ENCODE data around the gene MPZL3.
A peak's percentile ranks its signal among the peaks of the same experiment; 100 is the strongest.

The MPZL3 gene

DNA sequence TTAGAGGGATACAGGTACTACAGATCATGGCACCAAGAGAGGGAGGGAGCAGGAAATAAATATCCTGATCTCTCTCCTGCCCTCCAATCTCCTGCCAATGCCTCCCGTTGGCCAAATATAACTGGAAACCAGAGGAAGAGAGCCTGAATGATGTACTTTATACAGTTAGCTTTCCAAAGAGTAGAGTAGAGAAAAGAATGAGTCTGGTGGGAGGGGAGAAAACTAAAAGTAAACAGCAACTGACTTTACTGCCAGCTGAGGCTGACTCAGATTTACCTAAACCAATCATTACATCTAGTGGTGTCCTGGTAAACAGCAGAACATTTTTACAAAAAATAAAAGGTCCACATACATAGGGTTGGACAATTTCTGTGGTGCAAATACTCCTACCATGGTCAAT lies 5.1 kb downstream of the MPZL3 start:
- Mint-ChIP-seq H3K4me1 (ENCODE audit: low read depth) (peaks cover 77% of the 10 kb centered on the region), H3K36me3 (ENCODE audit: low read depth) (peaks cover 45% of the 10 kb centered on the region), H3K27me3 (no peaks in the 10 kb centered on the region), H3K27ac (peak overlapping the region; percentile 98), H3K9me3 (peaks cover 3% of the 10 kb centered on the region), H3K4me3 (no peak overlapping the region)
- DNase-seq: no peak

DNA sequence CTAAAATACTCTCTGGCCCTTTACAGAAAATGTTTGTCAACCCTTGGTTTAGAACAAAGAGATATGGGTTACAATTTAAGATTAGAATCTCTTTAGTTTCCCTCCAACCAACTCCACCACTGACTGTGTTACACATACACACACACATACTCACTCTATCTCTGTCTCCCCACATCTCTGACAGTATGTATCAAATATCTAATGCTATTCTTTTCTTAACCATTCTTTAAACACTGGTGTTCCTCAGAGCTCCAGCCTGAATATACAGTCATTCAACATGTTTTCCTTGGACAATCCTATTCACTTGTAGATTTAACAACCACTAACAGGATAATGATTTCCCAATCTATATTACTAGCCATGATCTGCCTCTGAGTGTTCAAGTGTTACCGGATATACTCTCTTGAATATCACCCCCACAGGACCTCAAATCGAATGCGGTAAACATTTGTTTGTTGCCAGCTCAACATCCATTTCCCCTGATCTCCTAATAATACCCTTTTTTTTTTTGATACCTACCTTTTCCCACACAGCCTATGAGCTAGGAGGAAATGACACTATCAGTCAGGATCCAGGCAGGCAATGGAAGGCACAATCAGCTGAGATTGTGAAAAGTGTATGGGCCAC lies 6.1 kb downstream of the MPZL3 start:
- Mint-ChIP-seq H3K4me1 (ENCODE audit: low read depth) (peaks cover 86% of the 10 kb centered on the region), H3K27ac (peak overlapping the region; percentile 98)

DNA sequence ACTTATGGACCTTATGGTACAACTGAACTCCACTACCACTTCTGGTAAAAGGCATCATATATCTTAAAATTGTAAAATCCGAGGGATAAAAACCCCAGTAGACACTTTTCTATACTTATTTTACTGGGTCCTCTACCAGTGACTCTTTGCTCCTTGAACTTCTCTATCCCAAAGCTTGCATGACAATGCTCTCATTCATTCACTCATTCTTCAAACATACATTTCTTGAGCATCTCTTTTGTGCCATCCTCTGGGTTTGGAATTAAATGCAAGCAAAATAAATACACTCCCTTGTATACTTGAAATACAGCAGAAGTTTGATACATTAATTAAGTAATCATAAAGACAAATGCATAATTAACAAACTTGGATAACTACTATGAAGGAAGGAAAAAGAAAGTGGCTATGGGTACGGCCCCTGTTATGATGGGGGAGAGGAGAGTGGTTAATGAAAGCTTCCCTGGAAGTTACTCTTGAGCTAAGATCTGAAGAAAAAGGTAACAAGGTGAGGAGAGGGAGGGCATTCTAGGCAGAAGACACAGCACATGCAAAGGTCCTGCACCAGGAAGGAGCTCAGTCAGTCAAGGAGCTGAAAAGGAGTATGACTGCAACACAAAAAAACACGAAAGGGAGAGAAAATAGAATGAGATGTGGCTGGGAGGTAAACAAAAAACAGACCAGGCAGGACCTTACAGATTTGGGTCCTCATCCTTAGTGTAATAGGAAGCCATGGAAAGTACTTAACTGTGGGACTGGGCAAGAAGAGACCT lies 8.0 kb downstream of the MPZL3 start:
- DNase-seq: no peak
- Mint-ChIP-seq H3K36me3 (ENCODE audit: low read depth) (peaks cover 55% of the 10 kb centered on the region), H3K4me1 (ENCODE audit: low read depth) (peaks cover 90% of the 10 kb centered on the region), H3K9me3 (peaks cover 3% of the 10 kb centered on the region), H3K27me3 (no peaks in the 10 kb centered on the region), H3K27ac (peak overlapping the region; percentile 98), H3K4me3 (peak overlapping the region; percentile 21)

More for the DNA sequence above, 6.1 kb downstream of the MPZL3 start:
- Mint-ChIP-seq H3K9me3 (peaks cover 3% of the 10 kb centered on the region), H3K4me3 (no peak overlapping the region), H3K27me3 (no peaks in the 10 kb centered on the region), H3K36me3 (ENCODE audit: low read depth) (peaks cover 43% of the 10 kb centered on the region)
- no peak for DNase-seq

DNA sequence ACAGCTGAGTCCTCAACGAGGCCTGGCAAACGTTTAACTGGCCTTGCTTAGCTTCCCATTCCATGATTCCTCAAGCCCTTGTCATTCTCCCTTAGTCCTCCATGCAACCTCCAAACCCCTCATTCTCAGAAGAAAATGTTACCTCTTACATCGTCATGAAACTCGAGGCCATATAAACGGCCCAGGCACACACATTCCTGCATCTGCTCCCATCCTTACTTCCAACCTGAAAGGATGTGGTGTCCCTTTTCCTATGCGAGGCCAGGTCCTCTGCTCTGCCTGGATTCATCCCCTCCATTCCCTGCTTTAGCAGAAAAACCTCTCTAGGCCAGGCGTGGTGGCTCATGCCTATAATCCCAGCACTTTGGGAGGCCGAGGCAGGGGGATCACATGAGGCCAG lies 9.0 kb downstream of the MPZL3 start:
- Mint-ChIP-seq H3K9me3 (peaks cover 3% of the 10 kb centered on the region), H3K36me3 (ENCODE audit: low read depth) (peaks cover 62% of the 10 kb centered on the region), H3K4me3 (peak overlapping the region; percentile 85), H3K27ac (peak overlapping the region; percentile 98), H3K27me3 (no peaks in the 10 kb centered on the region), H3K4me1 (ENCODE audit: low read depth) (peaks cover 95% of the 10 kb centered on the region)
- DNase-seq: no peak

DNA sequence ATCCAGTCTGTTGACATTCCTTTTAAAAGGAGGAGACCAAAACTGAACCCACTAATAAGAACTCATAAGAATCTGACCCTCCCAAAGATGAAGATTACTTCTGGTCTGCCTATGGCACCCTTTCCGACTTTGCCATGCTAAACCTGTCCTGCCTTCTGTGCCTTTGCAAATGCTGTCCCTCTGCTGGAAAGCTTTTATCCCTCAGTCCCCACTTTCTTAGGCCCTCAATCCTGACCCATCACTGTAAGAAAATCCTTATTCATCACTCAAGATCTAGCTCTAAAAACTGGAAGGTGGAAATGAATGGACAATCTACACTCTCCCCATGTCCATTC lies 10.4 kb downstream of the MPZL3 start:
- Mint-ChIP-seq H3K4me3 (peak overlapping the region; percentile 85), H3K27ac (peak overlapping the region; percentile 98), H3K9me3 (no peaks in the 10 kb centered on the region), H3K27me3 (no peaks in the 10 kb centered on the region), H3K4me1 (ENCODE audit: low read depth) (peaks cover 97% of the 10 kb centered on the region), H3K36me3 (ENCODE audit: low read depth) (peaks cover 72% of the 10 kb centered on the region)
- DNase-seq: no peak

DNA sequence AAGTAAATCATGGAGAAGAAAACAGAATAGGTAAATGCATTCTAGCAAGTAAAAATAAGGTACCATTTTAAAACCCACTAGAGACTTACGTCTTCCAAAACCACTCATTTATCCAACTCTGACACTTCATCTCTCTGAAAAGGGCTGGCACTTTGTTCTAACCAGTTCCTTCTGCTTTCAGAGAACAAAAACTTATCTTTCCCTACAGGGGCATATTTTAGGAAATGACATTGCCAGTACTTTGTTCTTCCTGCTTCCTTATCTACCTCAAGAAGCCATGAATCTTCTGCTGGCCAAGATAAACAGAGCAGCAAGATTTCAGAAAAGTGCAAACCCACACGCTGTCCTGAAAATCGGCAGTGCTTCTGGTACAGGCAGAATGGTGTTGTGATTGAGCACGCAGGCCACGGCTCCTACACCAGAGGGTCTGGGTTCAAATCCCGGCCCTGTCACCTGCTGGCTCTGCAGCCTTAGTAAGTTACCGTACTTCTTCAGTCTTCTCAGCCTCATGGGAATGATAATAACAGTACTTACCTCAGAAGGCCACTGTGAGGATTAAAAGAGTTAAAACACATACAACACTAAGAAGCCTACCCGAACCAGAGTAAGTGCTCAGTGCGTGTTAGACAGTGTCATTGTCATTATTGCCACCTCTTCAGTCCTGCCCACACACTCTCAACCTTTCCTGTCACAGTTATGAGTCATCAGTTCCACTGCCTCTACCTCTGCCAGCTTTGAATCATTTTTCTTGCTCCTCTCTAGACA lies 11.0 kb downstream of the MPZL3 start:
- Mint-ChIP-seq H3K27me3 (no peaks in the 10 kb centered on the region), H3K27ac (peak overlapping the region; percentile 98), H3K9me3 (no peaks in the 10 kb centered on the region), H3K4me3 (peak overlapping the region; percentile 85), H3K4me1 (ENCODE audit: low read depth) (peaks cover 98% of the 10 kb centered on the region), H3K36me3 (ENCODE audit: low read depth) (peaks cover 77% of the 10 kb centered on the region)
- DNase-seq: peak; percentile 77

DNA sequence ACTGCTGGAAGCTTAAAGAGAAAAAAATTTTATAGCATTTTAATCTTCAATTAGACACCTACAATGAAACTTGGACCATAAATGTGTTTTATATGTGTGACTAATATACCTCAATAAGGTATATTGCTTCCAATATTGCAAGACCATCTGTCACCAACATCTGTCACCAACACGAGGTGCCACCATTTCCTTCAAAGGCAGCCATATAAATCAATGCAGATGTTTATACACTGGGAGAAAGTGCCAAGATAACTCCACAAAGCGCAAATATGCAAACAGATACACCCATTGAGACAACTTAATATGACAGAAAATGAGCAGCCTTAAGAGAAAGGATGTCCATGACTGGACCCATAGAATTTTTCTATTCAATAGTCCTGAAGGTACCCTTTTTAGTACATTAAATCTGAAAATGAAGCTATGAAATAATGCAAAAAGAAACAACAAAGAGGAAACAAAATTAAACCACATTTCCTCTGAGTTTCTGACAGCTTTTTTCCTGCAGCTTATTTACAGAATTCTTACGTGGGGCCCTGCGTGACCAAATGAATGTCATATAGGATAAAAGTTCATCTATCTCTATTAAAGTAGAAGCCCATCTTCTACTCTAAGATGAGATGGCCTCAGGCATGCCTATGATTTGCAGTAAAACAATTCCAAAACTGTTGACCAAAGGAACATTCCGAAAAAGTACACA lies 12.5 kb downstream of the MPZL3 start:
- Mint-ChIP-seq H3K9me3 (no peaks in the 10 kb centered on the region), H3K27me3 (no peaks in the 10 kb centered on the region), H3K27ac (peak overlapping the region; percentile 98), H3K36me3 (ENCODE audit: low read depth) (peaks cover 77% of the 10 kb centered on the region), H3K4me1 (ENCODE audit: low read depth) (peaks cover 96% of the 10 kb centered on the region), H3K4me3 (peak overlapping the region; percentile 85)
- DNase-seq: no peak

DNA sequence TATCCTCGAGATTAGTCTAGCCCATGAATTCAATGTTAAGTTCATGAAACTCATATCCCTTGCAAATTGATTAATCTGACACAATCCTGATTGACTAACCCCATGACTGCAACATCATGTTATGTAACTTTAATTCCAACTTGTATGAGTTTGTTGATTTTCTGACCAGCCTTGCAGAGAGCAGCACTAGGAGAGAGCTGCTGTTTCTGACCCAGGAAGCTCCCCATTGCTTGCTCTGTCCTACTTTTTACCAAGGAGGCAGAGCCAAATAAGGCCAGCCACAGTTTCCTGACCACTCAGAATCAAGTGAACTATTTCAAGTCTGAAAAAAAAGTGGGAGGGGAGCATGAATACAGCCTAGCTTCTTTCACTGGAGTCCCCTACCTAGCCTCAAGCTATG lies 13.2 kb downstream of the MPZL3 start:
- peaks cover 96% of the 10 kb centered on the region for H3K4me1 Mint-ChIP-seq (ENCODE audit: low read depth)
- H3K27me3 Mint-ChIP-seq: no peaks in the 10 kb centered on the region
- H3K9me3 Mint-ChIP-seq: no peaks in the 10 kb centered on the region
- H3K36me3 Mint-ChIP-seq (ENCODE audit: low read depth): peaks cover 70% of the 10 kb centered on the region
- DNase-seq: no peak
- peak overlapping the region; percentile 85 for H3K4me3 Mint-ChIP-seq
- peak overlapping the region; percentile 98 for H3K27ac Mint-ChIP-seq

DNA sequence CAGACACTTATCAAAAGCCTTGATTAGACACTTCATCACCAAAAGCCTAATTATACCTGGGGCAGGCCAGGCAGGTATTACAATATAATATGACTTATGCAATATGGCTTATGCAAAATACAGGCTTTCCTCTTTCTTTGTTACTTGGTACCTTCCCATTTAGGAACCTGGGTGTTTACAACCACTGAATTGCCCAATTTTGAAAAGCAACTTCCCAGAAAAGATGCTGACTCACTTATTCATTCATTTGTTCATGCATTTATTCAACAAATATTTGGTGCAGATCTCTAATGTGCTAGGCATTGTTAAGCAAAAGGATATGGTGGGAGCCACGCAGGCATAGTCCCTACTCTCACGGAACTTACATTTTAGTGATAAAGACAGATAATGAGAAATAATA lies 13.7 kb downstream of the MPZL3 start:
- peak overlapping the region; percentile 85 for H3K4me3 Mint-ChIP-seq
- H3K36me3 Mint-ChIP-seq (ENCODE audit: low read depth): peaks cover 67% of the 10 kb centered on the region
- peak overlapping the region; percentile 98 for H3K27ac Mint-ChIP-seq
- no peaks in the 10 kb centered on the region for H3K27me3 Mint-ChIP-seq
- peaks cover 96% of the 10 kb centered on the region for H3K4me1 Mint-ChIP-seq (ENCODE audit: low read depth)
- no peak for DNase-seq
- no peaks in the 10 kb centered on the region for H3K9me3 Mint-ChIP-seq

DNA sequence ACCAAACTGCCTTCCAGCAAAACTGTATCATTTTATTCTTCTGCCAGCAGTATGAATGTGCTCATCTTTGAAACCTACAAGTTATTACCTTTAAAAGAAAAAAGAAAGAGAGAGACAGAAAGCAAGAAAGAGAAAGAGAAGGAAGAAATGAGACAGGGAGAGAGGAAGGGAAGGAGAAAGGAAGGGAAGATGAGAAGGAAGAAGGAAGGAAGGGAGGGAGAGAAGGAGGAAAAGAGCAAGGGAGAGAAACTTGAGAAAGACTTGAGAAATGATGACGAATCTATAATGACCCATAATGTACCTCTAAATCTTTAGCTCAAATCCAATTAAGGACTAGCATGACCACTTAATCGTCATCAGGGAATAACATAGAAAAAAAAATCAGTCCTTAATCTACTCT lies 16.0 kb downstream of the MPZL3 start:
- peak overlapping the region; percentile 85 for H3K4me3 Mint-ChIP-seq
- H3K27me3 Mint-ChIP-seq: no peaks in the 10 kb centered on the region
- H3K9me3 Mint-ChIP-seq: no peaks in the 10 kb centered on the region
- H3K4me1 Mint-ChIP-seq (ENCODE audit: low read depth): peaks cover 86% of the 10 kb centered on the region
- peaks cover 54% of the 10 kb centered on the region for H3K36me3 Mint-ChIP-seq (ENCODE audit: low read depth)
- DNase-seq: no peak
- peak overlapping the region; percentile 83 for H3K27ac Mint-ChIP-seq

DNA sequence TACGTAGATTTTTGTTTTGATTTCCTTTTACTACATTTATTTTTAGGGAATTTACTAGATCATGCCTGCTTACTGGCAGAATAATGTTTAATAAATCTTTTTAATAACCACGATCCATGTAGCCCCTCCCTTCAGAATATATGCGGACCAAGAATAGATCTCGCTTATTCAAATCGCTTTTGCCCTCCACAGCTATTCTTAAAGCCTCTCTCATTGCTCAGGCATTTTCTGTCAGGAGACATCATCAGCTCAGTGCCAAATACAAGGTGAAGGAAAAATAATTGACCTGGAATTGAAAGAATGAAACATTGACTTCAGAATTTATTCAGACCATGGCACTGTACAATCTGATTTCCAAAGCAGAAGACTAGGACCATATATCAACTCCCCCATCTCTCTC lies 17.3 kb downstream of the MPZL3 start:
- peaks cover 72% of the 10 kb centered on the region for H3K4me1 Mint-ChIP-seq (ENCODE audit: low read depth)
- H3K27ac Mint-ChIP-seq: peak overlapping the region; percentile 95
- no peaks in the 10 kb centered on the region for H3K27me3 Mint-ChIP-seq
- no peak for DNase-seq
- H3K4me3 Mint-ChIP-seq: no peak overlapping the region
- H3K9me3 Mint-ChIP-seq: no peaks in the 10 kb centered on the region
- H3K36me3 Mint-ChIP-seq (ENCODE audit: low read depth): peaks cover 40% of the 10 kb centered on the region

DNA sequence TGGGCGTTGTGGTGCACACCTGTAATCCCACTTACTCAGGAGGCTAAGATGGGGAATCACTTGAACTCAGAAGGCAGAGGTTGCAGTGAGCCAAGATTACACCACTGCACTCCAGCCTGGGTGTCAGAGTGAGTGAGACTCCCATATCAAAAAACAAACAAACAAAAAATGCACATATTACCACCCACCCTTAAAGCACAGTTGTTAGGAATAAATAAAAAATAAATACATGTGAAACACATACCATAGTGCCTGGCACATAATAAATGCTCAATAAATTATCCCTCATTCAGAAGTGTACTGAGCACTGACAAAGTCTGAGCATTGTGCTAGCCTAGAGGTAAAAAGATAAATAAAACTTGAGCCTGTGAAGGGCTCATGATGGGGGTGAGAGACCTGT lies 18.3 kb downstream of the MPZL3 start:
- Mint-ChIP-seq H3K4me3 (peak overlapping the region; percentile 50), H3K36me3 (ENCODE audit: low read depth) (peaks cover 31% of the 10 kb centered on the region), H3K4me1 (ENCODE audit: low read depth) (peaks cover 64% of the 10 kb centered on the region), H3K27me3 (no peaks in the 10 kb centered on the region), H3K27ac (peak overlapping the region; percentile 95), H3K9me3 (peaks cover 2% of the 10 kb centered on the region)
- DNase-seq: no peak

DNA sequence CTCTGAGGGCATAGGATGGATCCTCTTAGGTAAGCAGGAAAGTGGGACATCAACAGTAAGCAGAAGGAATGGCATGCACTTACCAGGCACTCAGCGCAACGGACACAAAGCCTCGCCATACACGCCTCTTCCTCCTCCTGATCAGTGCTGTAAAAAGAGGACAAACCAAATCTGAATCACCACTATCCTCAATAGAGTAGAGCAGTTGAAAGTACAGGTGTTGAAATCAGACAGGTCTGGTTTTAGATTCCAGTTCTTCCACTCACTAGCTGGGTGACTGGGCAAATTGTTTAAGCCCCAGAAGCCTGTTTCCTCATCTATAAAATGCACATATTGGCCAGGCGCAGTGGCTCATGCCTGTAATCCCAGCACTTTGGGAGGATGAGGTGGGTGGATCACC lies 18.8 kb downstream of the MPZL3 start:
- H3K27ac Mint-ChIP-seq: peak overlapping the region; percentile 95
- H3K27me3 Mint-ChIP-seq: no peaks in the 10 kb centered on the region
- H3K4me1 Mint-ChIP-seq (ENCODE audit: low read depth): peaks cover 60% of the 10 kb centered on the region
- no peak for DNase-seq
- peaks cover 2% of the 10 kb centered on the region for H3K9me3 Mint-ChIP-seq
- peak overlapping the region; percentile 50 for H3K4me3 Mint-ChIP-seq
- peaks cover 26% of the 10 kb centered on the region for H3K36me3 Mint-ChIP-seq (ENCODE audit: low read depth)

DNA sequence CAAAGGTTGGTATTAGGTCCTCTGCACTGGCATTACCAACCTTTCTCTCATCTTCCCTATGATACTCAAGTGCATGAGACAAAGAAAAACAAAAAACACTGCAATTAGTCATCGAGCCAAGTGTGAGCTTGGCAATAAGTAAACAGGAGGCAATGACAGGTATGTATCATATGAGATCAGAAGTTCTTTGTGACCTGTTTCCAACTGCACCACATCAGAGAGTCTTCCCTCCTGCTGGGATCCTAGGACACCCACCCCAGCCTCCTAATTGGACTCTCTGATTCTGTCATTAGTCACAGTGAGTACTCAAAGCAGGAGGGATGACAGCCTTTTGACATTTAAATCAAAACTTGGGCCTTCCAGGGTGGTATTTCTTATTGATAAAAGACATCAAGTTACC lies 19.5 kb downstream of the MPZL3 start:
- H3K9me3 Mint-ChIP-seq: peaks cover 2% of the 10 kb centered on the region
- peak overlapping the region; percentile 50 for H3K4me3 Mint-ChIP-seq
- peak overlapping the region; percentile 95 for H3K27ac Mint-ChIP-seq
- no peak for DNase-seq
- peaks cover 19% of the 10 kb centered on the region for H3K36me3 Mint-ChIP-seq (ENCODE audit: low read depth)
- H3K4me1 Mint-ChIP-seq (ENCODE audit: low read depth): peaks cover 52% of the 10 kb centered on the region
- H3K27me3 Mint-ChIP-seq: no peaks in the 10 kb centered on the region

Data from activated T-cell treated with anti-CD3 and anti-CD28 coated beads, Interleukin-2, amount 50 U/mL, for 24 hours (primary cell).